Central memory CD8-positive, alpha-beta T cell (primary cell): ENCODE data around the gene KLC4.

ENCODE experiments used
- ATAC-seq: fragments of 150-1000 bp; cut with Tn5 transposase; replicated peaks from 2 replicates; pipeline ENCODE4 v1.10.0; 2022; ENCODE audit warnings: mild to moderate bottlenecking, moderate FRiP score, moderate number of reproducible peaks; ENCODE audit not compliant: poor library complexity, severe bottlenecking; ENCODE audit errors: extremely low read depth
- DNase-seq, 2 donors: peaks; one replicate each; pipeline ENCODE4 v3.0.0; 2021; ENCODE audit warnings: low spot score in 2 of 2
- H3K27ac Mint-ChIP-seq: one replicate; pipeline ENCODE4 v1.8.0; 2022; ENCODE audit warnings: low read depth, mild to moderate bottlenecking, moderate library complexity, mixed read lengths
- H3K27me3 Mint-ChIP-seq: one replicate; pipeline ENCODE4 v1.8.0; 2022; ENCODE audit warnings: mixed read lengths
- H3K36me3 Mint-ChIP-seq: one replicate; pipeline ENCODE4 v1.8.0; 2022; ENCODE audit warnings: mild to moderate bottlenecking, moderate library complexity, mixed read lengths; ENCODE audit not compliant: insufficient read depth
- H3K4me1 Mint-ChIP-seq: one replicate; pipeline ENCODE4 v1.8.0; 2022; ENCODE audit warnings: mixed read lengths
- H3K4me3 Mint-ChIP-seq: one replicate; pipeline ENCODE4 v1.8.0; 2022; ENCODE audit warnings: mild to moderate bottlenecking, moderate library complexity, mixed read lengths
- H3K9me3 Mint-ChIP-seq: one replicate; pipeline ENCODE4 v1.8.0; 2022; ENCODE audit warnings: mixed read lengths

KLC4 gene

DNA sequence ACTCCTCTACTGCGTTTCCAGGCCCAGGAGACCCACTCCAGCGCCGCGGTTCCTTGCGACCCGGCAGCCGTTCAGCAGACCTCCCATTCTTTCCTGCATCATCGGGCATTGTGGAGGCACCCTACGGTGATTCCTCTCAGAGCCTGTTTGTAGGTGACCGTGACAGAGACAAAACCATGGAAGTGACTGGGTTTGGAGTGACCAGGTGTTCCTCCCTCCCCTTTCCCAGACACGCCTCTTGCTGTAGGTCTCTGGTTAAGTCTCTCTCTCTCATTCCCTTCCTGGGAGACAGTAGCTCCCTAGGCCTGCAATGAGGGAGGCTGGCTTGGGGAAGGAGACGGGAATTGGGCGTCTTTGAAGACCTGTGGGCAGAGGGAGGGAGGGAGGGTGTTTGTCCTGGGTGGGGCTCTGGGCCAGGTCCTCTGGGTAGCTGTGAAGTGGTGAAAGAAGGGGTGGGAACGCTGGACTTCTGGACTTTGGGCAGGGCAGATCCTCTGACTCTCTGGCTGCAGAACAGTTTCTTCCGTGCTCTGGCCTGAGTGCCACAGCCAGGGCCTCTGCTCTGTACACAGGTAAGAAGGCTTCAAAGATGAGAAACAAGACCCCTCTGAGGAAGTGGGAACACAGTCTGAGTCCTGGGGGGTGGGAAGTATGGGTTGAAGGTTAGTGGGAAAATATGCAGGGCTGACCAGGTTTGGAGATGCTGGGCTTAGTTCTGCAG lies 763 bp downstream of the KLC4 start:
- H3K27ac Mint-ChIP-seq = peak overlapping the region; percentile 98

DNA sequence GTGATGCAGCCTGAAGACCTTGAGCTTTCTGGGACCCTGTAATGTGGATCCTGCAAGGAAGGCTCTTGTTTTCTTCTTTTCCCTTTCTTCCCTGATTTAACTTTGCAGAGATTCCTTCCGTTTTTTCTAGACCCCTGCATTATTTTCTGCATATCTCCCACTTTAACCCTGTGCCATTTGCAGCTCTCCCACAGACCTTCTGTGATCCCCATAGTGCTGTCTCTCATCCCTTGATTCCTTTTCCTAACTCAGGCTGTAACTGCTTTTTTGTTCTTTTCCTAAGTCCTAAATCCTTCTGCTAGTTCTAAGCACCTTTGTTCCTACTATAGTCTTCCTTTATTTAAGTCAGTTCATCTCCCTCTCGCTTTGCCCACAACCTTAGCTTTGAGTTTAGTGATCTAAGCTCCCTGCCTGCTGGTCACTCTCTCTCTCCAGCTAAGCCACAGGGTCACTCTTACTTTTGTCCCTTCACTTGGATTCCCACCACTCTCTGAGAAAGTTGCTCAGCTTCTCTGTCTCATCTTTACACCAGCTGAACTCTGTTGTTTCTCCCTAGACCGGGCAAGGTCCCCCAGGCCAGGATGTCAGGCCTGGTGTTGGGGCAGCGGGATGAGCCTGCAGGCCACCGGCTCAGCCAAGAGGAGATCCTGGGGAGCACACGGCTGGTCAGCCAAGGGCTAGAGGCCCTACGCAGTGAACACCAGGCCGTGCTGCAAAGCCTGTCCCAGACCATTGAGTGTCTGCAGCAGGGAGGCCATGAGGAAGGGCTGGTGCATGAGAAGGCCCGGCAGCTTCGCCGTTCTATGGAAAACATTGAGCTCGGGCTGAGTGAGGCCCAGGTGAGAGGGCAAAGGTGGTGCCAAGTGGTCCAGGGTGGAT lies 1.6 kb downstream of the KLC4 start:
- DNase-seq (no peak), ATAC-seq (no peak)
- H3K4me1 Mint-ChIP-seq = peaks cover 40% of the 10 kb centered on the region
- H3K9me3 Mint-ChIP-seq = no peaks in the 10 kb centered on the region
- H3K4me3 Mint-ChIP-seq = peak overlapping the region; percentile 93
- H3K36me3 Mint-ChIP-seq = peaks cover 16% of the 10 kb centered on the region
- H3K27ac Mint-ChIP-seq = peak overlapping the region; percentile 32
- no peaks in the 10 kb centered on the region for H3K27me3 Mint-ChIP-seq

More for the DNA sequence above, 763 bp downstream of the KLC4 start:
- no peak for ATAC-seq
- Mint-ChIP-seq H3K4me3 (peak overlapping the region; percentile 93), H3K4me1 (peaks cover 40% of the 10 kb centered on the region), H3K9me3 (no peaks in the 10 kb centered on the region), H3K27me3 (no peaks in the 10 kb centered on the region), H3K36me3 (peaks cover 19% of the 10 kb centered on the region)
- no peak for DNase-seq

DNA sequence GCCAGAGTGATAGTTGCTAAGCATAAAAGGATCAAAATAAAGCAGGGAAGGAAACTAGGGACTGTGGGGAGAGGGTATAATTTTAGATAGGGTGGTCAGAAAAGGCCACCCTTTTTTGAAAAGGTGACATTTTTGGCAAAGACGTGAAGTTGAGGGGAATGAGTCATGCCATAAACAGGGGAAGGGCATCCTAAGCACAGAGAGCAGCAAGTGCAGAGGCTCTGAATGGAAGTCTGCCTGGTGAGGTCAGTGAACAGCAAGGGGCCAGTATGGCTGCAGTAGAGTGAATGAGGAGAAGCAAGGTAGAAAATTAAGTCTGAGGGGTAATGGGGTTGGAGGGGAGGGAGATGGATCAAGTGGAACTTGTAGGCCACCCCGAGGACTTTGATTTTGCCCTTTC lies 2.4 kb downstream of the KLC4 start:
- H3K4me1 Mint-ChIP-seq = peaks cover 40% of the 10 kb centered on the region
- no peak overlapping the region for H3K27ac Mint-ChIP-seq
- H3K4me3 Mint-ChIP-seq = no peak overlapping the region

DNA sequence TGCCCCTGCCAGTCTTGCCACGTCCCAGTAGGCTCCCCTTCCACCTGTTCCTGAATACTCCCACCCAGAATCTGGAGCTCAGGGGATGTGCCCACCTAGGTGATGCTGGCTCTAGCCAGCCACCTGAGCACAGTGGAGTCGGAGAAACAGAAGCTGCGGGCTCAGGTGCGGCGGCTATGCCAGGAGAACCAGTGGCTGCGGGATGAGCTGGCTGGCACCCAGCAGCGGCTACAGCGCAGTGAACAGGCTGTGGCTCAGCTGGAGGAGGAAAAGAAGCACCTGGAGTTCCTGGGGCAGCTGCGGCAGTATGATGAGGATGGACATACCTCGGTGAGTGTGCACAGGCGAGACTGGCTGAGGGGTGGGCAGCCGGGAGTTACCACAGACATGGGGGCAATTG lies 3.4 kb downstream of the KLC4 start:
- no peaks in the 10 kb centered on the region for H3K27me3 Mint-ChIP-seq
- H3K27ac Mint-ChIP-seq = no peak overlapping the region
- DNase-seq (no peak), ATAC-seq (no peak)
- no peaks in the 10 kb centered on the region for H3K9me3 Mint-ChIP-seq
- H3K4me1 Mint-ChIP-seq = peaks cover 39% of the 10 kb centered on the region
- H3K36me3 Mint-ChIP-seq = peaks cover 8% of the 10 kb centered on the region
- H3K4me3 Mint-ChIP-seq = no peak overlapping the region

More for the DNA sequence above, 2.4 kb downstream of the KLC4 start:
- no peak for DNase-seq
- Mint-ChIP-seq H3K27me3 (no peaks in the 10 kb centered on the region), H3K9me3 (no peaks in the 10 kb centered on the region), H3K36me3 (peaks cover 16% of the 10 kb centered on the region)
- ATAC-seq = no peak

DNA sequence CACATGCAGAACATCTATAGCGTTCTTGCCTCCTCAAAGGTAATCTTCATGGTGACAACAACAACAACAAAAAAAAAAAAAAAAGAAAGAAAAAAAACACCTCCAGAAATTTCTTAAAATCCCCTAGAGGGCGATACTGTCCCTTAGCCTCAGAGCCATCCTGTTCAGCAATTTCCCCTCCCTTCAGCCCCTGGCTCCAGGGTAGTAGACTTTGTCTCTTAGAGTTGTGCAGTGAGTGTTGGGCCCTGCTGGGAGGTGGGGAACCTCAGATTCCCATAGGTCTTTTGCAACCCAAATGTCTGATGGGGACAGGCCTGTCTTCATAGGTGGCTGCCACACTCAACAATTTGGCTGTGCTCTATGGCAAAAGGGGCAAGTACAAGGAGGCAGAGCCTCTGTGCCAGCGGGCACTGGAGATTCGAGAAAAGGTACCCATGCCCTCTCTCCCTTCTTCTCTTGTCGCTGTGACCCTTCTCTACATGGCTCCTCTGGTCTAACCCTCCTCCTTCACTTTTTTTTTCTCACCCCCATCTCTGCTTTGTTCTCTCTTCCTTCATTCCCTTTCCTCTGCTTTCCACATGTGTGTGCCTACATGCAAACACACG lies 10.7 kb downstream of the KLC4 start:
- H3K27me3 Mint-ChIP-seq = no peaks in the 10 kb centered on the region
- no peaks in the 10 kb centered on the region for H3K4me1 Mint-ChIP-seq
- DNase-seq = no peak
- H3K36me3 Mint-ChIP-seq = peaks cover 7% of the 10 kb centered on the region
- no peaks in the 10 kb centered on the region for H3K9me3 Mint-ChIP-seq
- no peak overlapping the region for H3K4me3 Mint-ChIP-seq
- no peak overlapping the region for H3K27ac Mint-ChIP-seq
- peak; percentile 32 for ATAC-seq

DNA sequence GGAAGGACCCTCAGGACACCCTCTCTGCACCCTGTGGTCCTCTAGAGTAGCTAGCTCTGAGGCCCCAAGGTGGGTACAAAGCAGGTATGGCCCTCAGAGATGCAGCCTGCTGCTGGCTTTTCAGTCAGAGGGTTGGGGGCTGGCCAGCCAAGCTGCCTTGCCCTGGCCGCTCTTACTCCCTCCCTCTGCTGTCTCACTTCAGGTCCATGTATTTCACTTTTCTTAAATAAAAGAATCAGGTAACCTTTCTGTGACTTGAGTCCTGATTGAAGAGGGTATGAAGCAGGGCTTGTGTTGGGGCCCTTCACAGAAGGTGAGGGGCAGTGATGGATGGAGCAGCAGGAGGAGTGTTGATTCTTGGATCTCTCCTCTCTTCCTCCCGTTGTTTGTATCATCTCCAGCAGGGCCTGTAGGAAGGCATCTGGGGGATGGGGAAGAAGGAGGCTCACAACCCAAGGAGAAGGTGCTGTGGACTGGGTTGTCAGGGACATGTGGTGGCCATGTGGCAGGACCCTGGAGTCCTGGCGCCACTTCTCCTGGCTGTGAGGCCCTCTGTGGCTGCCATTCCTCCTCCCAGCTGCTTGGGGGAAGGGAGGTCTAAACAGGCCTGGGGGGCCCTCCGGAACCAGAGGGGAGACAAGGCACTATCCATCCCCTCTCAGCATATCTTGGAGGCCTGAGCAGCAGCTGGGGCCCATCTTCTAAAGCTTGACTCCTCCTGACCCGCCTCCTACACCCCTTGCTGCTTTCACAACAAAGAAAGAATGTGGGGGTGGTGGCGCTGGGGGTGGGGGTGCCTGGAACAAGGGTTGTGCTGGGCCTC lies 15.6 kb downstream of the KLC4 start:
- DNase-seq (no peak), ATAC-seq (no peak)
- peaks cover 5% of the 10 kb centered on the region for H3K36me3 Mint-ChIP-seq
- H3K9me3 Mint-ChIP-seq = no peaks in the 10 kb centered on the region
- peaks cover 13% of the 10 kb centered on the region for H3K27me3 Mint-ChIP-seq
- peak overlapping the region; percentile 36 for H3K4me3 Mint-ChIP-seq
- no peak overlapping the region for H3K27ac Mint-ChIP-seq
- no peaks in the 10 kb centered on the region for H3K4me1 Mint-ChIP-seq

DNA sequence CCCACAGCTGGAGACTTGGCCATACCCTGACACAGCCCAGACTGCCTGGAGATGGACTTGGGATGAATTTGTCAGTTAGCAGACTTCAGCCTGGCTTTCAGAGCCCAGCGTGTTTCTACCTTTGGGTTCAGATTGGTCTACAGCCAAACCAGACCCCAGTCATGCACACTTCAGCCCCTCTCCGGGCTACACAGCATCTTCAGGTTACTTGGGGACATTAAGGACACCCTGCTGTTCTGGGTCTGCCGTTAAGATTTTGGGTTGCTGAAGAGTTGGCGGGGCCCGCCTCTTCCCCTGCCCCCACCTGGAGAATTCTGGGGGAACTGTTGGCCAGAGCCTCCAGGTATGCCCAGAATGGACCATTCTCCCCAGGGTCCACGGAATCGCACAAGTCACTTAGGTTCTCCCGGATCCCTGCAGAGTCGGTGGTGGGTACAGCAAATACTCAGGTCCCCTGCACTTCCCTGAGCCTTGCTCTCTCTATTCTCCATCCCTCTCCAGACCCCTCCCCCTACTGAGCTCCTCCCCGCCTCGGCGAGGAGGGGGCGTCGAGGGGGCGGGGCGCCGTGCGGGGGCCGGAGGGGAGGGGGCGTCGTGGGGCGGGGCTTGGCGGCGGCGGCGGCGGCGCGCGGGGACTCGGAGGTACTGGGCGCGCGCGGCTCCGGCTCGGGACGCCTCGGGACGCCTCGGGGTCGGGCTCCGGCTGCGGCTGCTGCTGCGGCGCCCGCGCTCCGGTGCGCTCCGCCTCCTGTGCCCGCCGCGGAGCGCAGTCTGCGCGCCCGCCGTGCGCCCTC lies 16.4 kb downstream of the KLC4 start, which contains the start of gene PTK7:
PTK7 (plus strand) TSS at position 645 of the 794 bp plus-strand sequence. CDS start 175 bp downstream, outside the sequence.
- Mint-ChIP-seq H3K4me1 (no peaks in the 10 kb centered on the region), H3K27me3 (peaks cover 13% of the 10 kb centered on the region), H3K9me3 (no peaks in the 10 kb centered on the region), H3K4me3 (peak within 1 kb of the TSS; percentile 49), H3K27ac (no peak within 1 kb of the TSS), H3K36me3 (peaks cover 4% of the 10 kb centered on the region)
- ATAC-seq (peak; percentile 54), DNase-seq (no peak)

DNA sequence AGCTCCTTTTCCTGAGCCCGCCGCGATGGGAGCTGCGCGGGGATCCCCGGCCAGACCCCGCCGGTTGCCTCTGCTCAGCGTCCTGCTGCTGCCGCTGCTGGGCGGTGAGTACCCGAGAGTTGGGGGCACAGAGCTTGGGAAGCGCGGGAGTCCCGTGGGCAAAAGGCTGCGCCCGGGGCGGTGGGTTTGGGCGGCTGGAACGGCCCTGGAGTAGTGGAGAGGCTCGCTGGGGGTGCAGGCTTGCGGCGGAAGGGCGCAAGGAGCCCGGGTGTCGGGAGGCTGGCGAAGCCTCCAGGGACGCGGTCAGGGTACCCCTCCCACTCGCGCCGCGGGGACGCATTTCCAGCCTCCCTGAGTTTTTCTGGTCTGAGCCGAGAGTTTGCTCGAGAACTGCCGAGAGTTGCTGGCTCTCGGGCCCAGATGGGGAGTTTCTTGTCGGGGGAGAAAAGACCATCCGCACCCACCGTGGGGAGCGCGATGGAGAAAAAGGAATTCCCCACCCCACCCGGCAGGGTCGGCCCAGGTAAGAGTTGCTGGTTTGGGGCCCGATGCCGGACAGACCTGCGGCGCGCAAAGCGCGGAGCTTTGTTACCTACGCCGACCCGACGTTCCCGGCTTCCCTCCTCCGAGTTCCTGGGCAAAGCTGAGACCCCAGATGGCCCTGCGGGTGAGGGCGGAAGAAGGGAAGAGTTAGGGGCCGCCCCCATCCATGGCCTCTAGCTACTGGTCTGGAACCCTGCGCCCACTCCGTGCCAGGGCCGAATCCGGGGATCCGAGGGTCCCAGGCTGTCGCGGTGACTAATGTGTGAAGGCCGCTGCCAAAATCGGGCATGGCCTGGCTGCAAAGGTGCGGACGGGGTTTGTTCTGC lies 17.3 kb downstream of the KLC4 start:
- DNase-seq = no peak
- peak overlapping the region; percentile 49 for H3K4me3 Mint-ChIP-seq
- H3K36me3 Mint-ChIP-seq = peaks cover 4% of the 10 kb centered on the region
- H3K27ac Mint-ChIP-seq = no peak overlapping the region
- no peaks in the 10 kb centered on the region for H3K9me3 Mint-ChIP-seq
- ATAC-seq = no peak
- H3K4me1 Mint-ChIP-seq = no peaks in the 10 kb centered on the region
- H3K27me3 Mint-ChIP-seq = peaks cover 13% of the 10 kb centered on the region

DNA sequence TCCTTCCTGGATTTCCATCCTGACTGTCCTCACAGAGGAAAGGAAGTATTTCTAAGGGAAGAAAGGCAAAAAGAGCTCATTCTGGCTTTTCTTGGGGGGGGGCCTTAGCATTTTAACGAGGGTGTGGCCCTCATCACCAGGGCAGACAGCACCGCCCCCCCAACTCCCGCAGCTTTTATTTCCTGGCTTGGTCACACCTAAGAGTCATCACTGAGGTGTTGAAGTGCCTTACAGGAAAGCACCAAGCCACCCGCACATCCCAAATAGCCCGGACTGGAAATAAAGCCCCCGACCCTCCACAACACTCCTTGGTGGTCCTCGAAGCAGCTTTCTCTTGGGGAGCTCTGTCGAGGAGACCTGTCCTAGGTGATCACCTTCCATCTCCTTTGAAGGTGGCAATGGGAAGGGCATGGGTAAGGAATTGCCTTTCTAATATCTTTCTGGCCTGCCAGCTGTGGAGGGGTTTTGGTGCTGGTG lies 17.9 kb downstream of the KLC4 start:
- no peaks in the 10 kb centered on the region for H3K9me3 Mint-ChIP-seq
- peaks cover 4% of the 10 kb centered on the region for H3K36me3 Mint-ChIP-seq
- H3K4me3 Mint-ChIP-seq = peak overlapping the region; percentile 49
- no peaks in the 10 kb centered on the region for H3K4me1 Mint-ChIP-seq
- ATAC-seq (no peak), DNase-seq (no peak)
- no peak overlapping the region for H3K27ac Mint-ChIP-seq
- H3K27me3 Mint-ChIP-seq = peaks cover 13% of the 10 kb centered on the region

DNA sequence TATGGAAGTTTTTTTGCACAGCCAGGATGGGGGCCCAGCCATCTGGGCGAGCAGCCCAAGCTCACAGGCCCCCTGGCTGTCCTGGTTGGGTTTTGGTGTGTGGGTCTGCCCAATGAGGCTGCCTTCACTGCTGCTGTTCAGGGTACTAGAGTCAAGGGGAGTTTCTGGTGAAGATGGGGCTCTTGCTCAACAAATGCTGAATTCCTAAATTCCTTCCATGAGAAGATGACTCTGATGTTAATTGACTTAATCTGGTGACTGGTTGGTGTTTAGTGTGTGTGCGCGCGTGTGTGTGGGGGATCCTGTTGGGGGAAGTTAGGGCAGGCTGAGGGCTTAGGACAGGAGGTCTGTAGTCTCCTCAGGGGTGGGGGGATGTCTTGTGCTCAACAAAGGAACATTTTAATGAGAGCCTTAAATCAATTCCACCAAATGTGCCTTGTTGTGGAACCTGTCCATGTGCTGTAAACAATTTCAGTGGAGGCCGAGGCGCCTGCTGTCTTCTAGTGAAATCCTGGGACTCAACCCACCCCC lies 18.6 kb downstream of the KLC4 start:
- DNase-seq (no peak), ATAC-seq (no peak)
- Mint-ChIP-seq H3K27ac (no peak overlapping the region), H3K36me3 (peaks cover 4% of the 10 kb centered on the region), H3K27me3 (peaks cover 16% of the 10 kb centered on the region), H3K9me3 (no peaks in the 10 kb centered on the region), H3K4me3 (peak overlapping the region; percentile 49), H3K4me1 (no peaks in the 10 kb centered on the region)
